GM12878 (cell line): Measurements from ENCODE around the gene EFCC1. TPM values are rescaled to one million over a fixed set of nuclear protein-coding genes. Genes with fewer than 3 reads are reported as not detected.

ENCODE experiments used
- ATAC-seq: fragments of 200-7000 bp; cut with Tn5 transposase; 3 replicates; pipeline ENCODE4 v1.9.1; 2020; ENCODE audit warnings: mild to moderate bottlenecking, moderate library complexity
- BruUV-seq: library from RNA; stranded (reverse); fragments of 400-500 nt; replicated peaks from 2 replicates; lab custom pipeline; 2021; lab: Mats Ljungman, UMichigan
- CTCF ChIA-PET: fragments of 300-600 bp; sonication (Branson Sonifier 250); formaldehyde crosslinking; extraction: SDS; loops from one replicate; lab custom pipeline; 2021; ENCODE audit warnings: inconsistent platforms; lab: Yijun Ruan, JAX
- POLR2A ChIA-PET: fragments of 350-600 bp; formaldehyde crosslinking; extraction: SDS; loops from one replicate; lab custom pipeline; 2021; ENCODE audit warnings: inconsistent platforms; lab: Charles Lee
- RAD21 ChIA-PET: fragments of 300-600 bp; sonication (Branson Sonifier 250); formaldehyde crosslinking; loops from one replicate; lab custom pipeline; 2023; ENCODE audit warnings: antibody characterized with exemption; ENCODE audit not compliant: unreplicated experiment; lab: Charles Lee
- SMC1A ChIA-PET: fragments of 300-600 bp; sonication (Branson Sonifier 250); formaldehyde crosslinking; loops from one replicate; lab custom pipeline; 2023; ENCODE audit not compliant: unreplicated experiment, uncharacterized antibody; lab: Charles Lee
- DNase-seq: peaks from one replicate; pipeline ENCODE4 v3.0.0-alpha.2; 2011; ENCODE audit warnings: low read depth, low spot score
- FAIRE-seq: peaks from 3 replicates; lab custom pipeline; 2011; peaks lifted over from hg19 to GRCh38; lab: Jason Lieb, UNC
- H2AFZ ChIP-seq: 2 replicates; pipeline ENCODE4 v1.6.0; 2011; ENCODE audit warnings: low read depth, low read length, control low read depth; ENCODE audit not compliant: control insufficient read depth
- H3K27ac ChIP-seq: 2 replicates; pipeline ENCODE4 v1.5.1; 2011; ENCODE audit warnings: control low read depth; ENCODE audit not compliant: control insufficient read depth, insufficient read depth
- H3K27me3 ChIP-seq, 2 experiments: replicated peaks in 1 of 2; 2 replicates each; pipeline versions ENCODE4 v1.6.0 to v1.6.1; 2011; ENCODE audit warnings: low read length in 1 of 2; ENCODE audit not compliant: control insufficient read depth in 2 of 2, insufficient read depth in 2 of 2
- H3K36me3 ChIP-seq, 2 experiments: 2 replicates each; pipeline ENCODE4 v1.5.1; 2011; ENCODE audit warnings: low read length in 1 of 2; ENCODE audit not compliant: control insufficient read depth in 2 of 2, insufficient read depth in 2 of 2
- H3K4me1 ChIP-seq: 2 replicates; pipeline ENCODE4 v1.6.1; 2011; ENCODE audit warnings: mild to moderate bottlenecking, low read length, moderate library complexity, mixed read lengths; ENCODE audit not compliant: control insufficient read depth, insufficient read depth
- H3K4me2 ChIP-seq: 2 replicates; pipeline ENCODE4 v1.6.0; 2011; ENCODE audit warnings: control low read depth; ENCODE audit not compliant: control insufficient read depth, insufficient read depth
- H3K4me3 ChIP-seq: fragments of 200-600 bp; sonication (generic); 2 replicates; pipeline ENCODE4 v1.5.1; 2016
- H3K79me2 ChIP-seq: 2 replicates; pipeline ENCODE4 v1.6.0; 2011; ENCODE audit warnings: low read length; ENCODE audit not compliant: control insufficient read depth, insufficient read depth
- H3K9ac ChIP-seq: 2 replicates; pipeline ENCODE4 v1.8.0; 2011; ENCODE audit warnings: low read length, control low read depth, mixed read lengths; ENCODE audit not compliant: control insufficient read depth, insufficient read depth
- H3K9me3 ChIP-seq: replicated peaks from 3 replicates; pipeline ENCODE4 v1.5.1; 2011; ENCODE audit warnings: mild to moderate bottlenecking, low read length; ENCODE audit not compliant: control insufficient read depth, insufficient read depth
- H4K20me1 ChIP-seq: 2 replicates; pipeline ENCODE4 v1.6.0; 2011; ENCODE audit not compliant: control insufficient read depth, insufficient read depth
- BACH1 ChIP-seq: fragments of 450-650 bp; IDR thresholded peaks from 2 replicates; pipeline ENCODE4 v1.6.1; 2017; ENCODE audit warnings: mild to moderate bottlenecking, borderline replicate concordance
- CBFB ChIP-seq: IDR thresholded peaks from 2 replicates; pipeline ENCODE4 v1.6.1; 2016; ENCODE audit warnings: antibody characterized with exemption, low read depth
- NFYA ChIP-seq: IDR thresholded peaks from 2 replicates; pipeline ENCODE4 v1.6.1; 2011; ENCODE audit warnings: low read depth, mild to moderate bottlenecking, low read length, improper control_type of control experiment, borderline replicate concordance
- NFYB ChIP-seq: IDR thresholded peaks from 2 replicates; pipeline ENCODE4 v1.6.1; 2011; ENCODE audit warnings: low read depth, mild to moderate bottlenecking, low read length, improper control_type of control experiment, moderate library complexity; ENCODE audit not compliant: insufficient read depth
- SUZ12 ChIP-seq: fragments of 200-600 bp; sonication (generic); IDR thresholded peaks from one replicate; pipeline ENCODE4 v1.6.1; 2018; ENCODE audit warnings: antibody characterized with exemption, mild to moderate bottlenecking; ENCODE audit not compliant: unreplicated experiment
- USF1 ChIP-seq: IDR thresholded peaks from 2 replicates; pipeline ENCODE4 v1.6.1; 2011; ENCODE audit warnings: borderline replicate concordance, low read depth, mild to moderate bottlenecking, moderate library complexity, mixed read lengths, low read length; ENCODE audit not compliant: insufficient read depth; ENCODE audit errors: extremely low read length
- WGBS: methylation state at CpG from one replicate; pipeline ENCODE4 v1.1.6; 2016; ENCODE audit warnings: low lambda C conversion rate; ENCODE audit not compliant: insufficient replicate concordance, insufficient coverage; ENCODE audit errors: missing lambda C conversion rate; 5-methylcytosine and 5-hydroxymethylcytosine counted together
- in situ Hi-C: fragments of 300-500 bp; cut with MboI; formaldehyde crosslinking; loops from 9 replicates; pipeline ENCODE4 v1.14.3; 2018; ENCODE audit warnings: mixed read lengths
- intact Hi-C: fragments of 100-400 bp; cut with micrococcal nuclease; formaldehyde crosslinking; loops from one replicate; pipeline ENCODE4 v1.14.2; 2022; ENCODE audit not compliant: unreplicated experiment
- polyA plus RNA-seq, 11 experiments: library from polyadenylated mRNA; depleted of rRNA in 4 of 11; unstranded in 6 of 11; stranded (reverse) in 5 of 11; fragments of >200 nt; fragmentation: Nextera tagmentation in 4 of 11; fragmentation: Illumina TruSeq in 1 of 11; extraction: Ambion mirVana in 4 of 11; extraction: Trizol in 1 of 11; gene quantifications; 1 replicate in 1 of 11; 2 replicates in 10 of 11; pipeline versions ENCODE4 v1.2.1 to v1.2.3, GENCODE V29; 2011 to 2016; ENCODE audit warnings: inconsistent platforms in 2 of 11, missing spikeins in 2 of 11, low read depth in 1 of 11
- total RNA-seq, 4 experiments: library from RNA; depleted of rRNA in 3 of 4; stranded (reverse); fragments of >200 nt in 3 of 4; fragmentation: Illumina TruSeq in 1 of 4; extraction: Trizol in 1 of 4; gene quantifications; 2 replicates each; pipeline versions ENCODE4 v1.2.1 to v1.2.3, GENCODE V29; 2013 to 2021

Gene EFCC1
- total and polyA plus RNA-seq, 10 of the 15 experiments (the other 5 are each of a cell fraction or from before 2014, with no cell fraction given) = not detected

- CTCF ChIA-PET = interaction anchor here (1.2 kb wide), 1 partner anchor 19 kb away, joined by 3 read pairs; no protein-coding TSS in a partner anchor
- SMC1A ChIA-PET = no interaction called here
- BruUV-seq = no TSS peak
- DNase-seq (no peak), FAIRE-seq (no peak), ATAC-seq (peak; percentile 72)
- POLR2A ChIA-PET = no interaction called here
- TF ChIP-seq NFYB = peak; percentile 74
- no peak for TF ChIP-seq BACH1
- peak; percentile 74 for TF ChIP-seq USF1
- no peak for TF ChIP-seq CBFB
- no peak for TF ChIP-seq SUZ12
- no peak for TF ChIP-seq NFYA
- Histone ChIP-seq H3K4me2 (no peak overlapping the region), H4K20me1 (no peaks in the 10 kb centered on the region), H3K4me3 (no peak overlapping the region), H2AFZ (no peak overlapping the region), H3K27me3 (no peaks in the 10 kb centered on the region; a peak in 2 of 4 replicates), H3K9me3 (no peaks in the 10 kb centered on the region; the same call in 2 of the 3 replicates), H3K4me1 (no peaks in the 10 kb centered on the region), H3K79me2 (no peaks in the 10 kb centered on the region), H3K27ac (no peak overlapping the region), H3K9ac (no peak overlapping the region), H3K36me3 (no peaks in the 10 kb centered on the region)
- WGBS = 48% methylated on average over 6 of the region's 6 CpGs
- in situ Hi-C loops (no loop called here), intact Hi-C loops (no loop called here)
- RAD21 ChIA-PET = no interaction called here
These were observed 33.5 kb downstream of the EFCC1 start for GRCh38 chr3:129034642-129035041.
